NCI-H748 treated with DMSO at 0.1 percent for 48 hours (cell line): ENCODE data around the gene DNAAF8.

Experiments
- DNase-seq: peaks from one replicate; lab custom pipeline; 2025; lab: John Stamatoyannopoulos, UW

Gene DNAAF8

GRCh38 chr16:4695473-4696171, 38.7 kb upstream of the DNAAF8 start:
- DNase-seq: no peak

GRCh38 chr16:4696172-4696904, 38.0 kb upstream of the DNAAF8 start:
- no peak for DNase-seq

GRCh38 chr16:4696905-4697847, 37.2 kb upstream of the DNAAF8 start:
- DNase-seq: no peak

GRCh38 chr16:4697848-4698291, 36.5 kb upstream of the DNAAF8 start:
- DNase-seq: no peak

- DNase-seq: no peak
Observed at GRCh38 chr16:4698321-4699045, 35.9 kb upstream of the DNAAF8 start.

- no peak for DNase-seq
Observed at GRCh38 chr16:4699046-4699556, 35.2 kb upstream of the DNAAF8 start.

GRCh38 chr16:4700380-4700996, 33.8 kb upstream of the DNAAF8 start:
- DNase-seq: no peak

GRCh38 chr16:4700997-4701743, 33.2 kb upstream of the DNAAF8 start:
- DNase-seq: no peak

- DNase-seq: no peak
Observed at GRCh38 chr16:4701791-4702465, 32.4 kb upstream of the DNAAF8 start.

GRCh38 chr16:4702466-4702808, 31.9 kb upstream of the DNAAF8 start:
- no peak for DNase-seq

- DNase-seq: no peak
Observed at GRCh38 chr16:4703906-4704305, 30.4 kb upstream of the DNAAF8 start.

- no peak for DNase-seq
Observed at GRCh38 chr16:4704491-4704890, 29.8 kb upstream of the DNAAF8 start.

- DNase-seq: no peak
Observed at GRCh38 chr16:4704913-4705312, 29.4 kb upstream of the DNAAF8 start.

GRCh38 chr16:4706871-4707270, 27.5 kb upstream of the DNAAF8 start:
- DNase-seq: no peak

- DNase-seq: no peak
Observed at GRCh38 chr16:4709481-4709880, 24.9 kb upstream of the DNAAF8 start.

GRCh38 chr16:4713663-4714501, 20.5 kb upstream of the DNAAF8 start:
- DNase-seq: no peak

- DNase-seq: no peak
Observed at GRCh38 chr16:4714996-4715395, 19.3 kb upstream of the DNAAF8 start.

- no peak for DNase-seq
Observed at GRCh38 chr16:4718466-4718865, 15.9 kb upstream of the DNAAF8 start.
